ENCODE measurements around the gene NPC1. TPM values are rescaled to one million over a fixed set of nuclear protein-coding genes. Genes with fewer than 3 reads are reported as not detected.
A peak's percentile ranks its signal among the peaks of the same experiment; 100 is the strongest.

NPC1 gene
- total and polyA plus RNA-seq, 4 donors = 9.5 to 46.7 (median 27.3) TPM

GRCh38 chr18:23523429-23524212, 62.7 kb downstream of the NPC1 start:
- peaks cover 20 to 66% (median 53%) of the 10 kb centered on the region in 4 donors for H3K36me3 ChIP-seq (ENCODE audit: control insufficient read depth in 4 of 4, insufficient read depth in 3 of 4, low read depth in 1 of 4, low read length in 3 of 4)
- peaks cover 0 to 12% (median 5%) of the 10 kb centered on the region in 4 donors for H3K4me1 ChIP-seq (ENCODE audit: control insufficient read depth in 4 of 4, insufficient read depth in 4 of 4, low read length in 3 of 4)
- no peak overlapping the region for H3K4me3 ChIP-seq (ENCODE audit: low read depth in 1 of 3, low read length in 3 of 3)
- H3K27me3 ChIP-seq (ENCODE audit: control insufficient read depth in 4 of 4, insufficient read depth in 4 of 4, low read length in 3 of 4) = no peaks in the 10 kb centered on the region
- no peak for DNase-seq (ENCODE audit: low spot score)
- peak overlapping the region; percentile 47 to 77 for H3K27ac ChIP-seq (ENCODE audit: low read depth in 1 of 2, low read length in 2 of 2)
- WGBS = 70% methylated on average over 12 of the region's 12 CpGs
- H3K9me3 ChIP-seq (ENCODE audit: control insufficient read depth in 4 of 4, low read length in 3 of 4) = no peaks in the 10 kb centered on the region
- TF ChIP-seq FOXA2 (IDR thresholded peaks at IDR 0.05) = peak; percentile 10
- no peak for TF ChIP-seq HNF4G (IDR thresholded peaks at IDR 0.05)
- H3K9ac ChIP-seq (ENCODE audit: low read depth in 1 of 2, low read length in 2 of 2) = no peak overlapping the region

- Histone ChIP-seq H3K27me3 (ENCODE audit: control insufficient read depth in 4 of 4, insufficient read depth in 4 of 4, low read length in 3 of 4) (no peaks in the 10 kb centered on the region), H3K4me3 (ENCODE audit: low read depth in 1 of 3, low read length in 3 of 3) (no peak overlapping the region), H3K9ac (ENCODE audit: low read depth in 1 of 2, low read length in 2 of 2) (no peak overlapping the region), H3K27ac (ENCODE audit: low read depth in 1 of 2, low read length in 2 of 2) (no peak overlapping the region), H3K4me1 (ENCODE audit: control insufficient read depth in 4 of 4, insufficient read depth in 4 of 4, low read length in 3 of 4) (peaks cover 0 to 12% (median 5%) of the 10 kb centered on the region in 4 donors), H3K9me3 (ENCODE audit: control insufficient read depth in 4 of 4, low read length in 3 of 4) (no peaks in the 10 kb centered on the region), H3K36me3 (ENCODE audit: control insufficient read depth in 4 of 4, insufficient read depth in 3 of 4, low read depth in 1 of 4, low read length in 3 of 4) (peaks cover 19 to 65% (median 53%) of the 10 kb centered on the region in 4 donors)
- TF ChIP-seq REST (IDR thresholded peaks at IDR 0.05) (no peak), JUND (IDR thresholded peaks at IDR 0.05) (no peak), ZBTB33 (IDR thresholded peaks at IDR 0.05) (no peak), YY1 (IDR thresholded peaks at IDR 0.05) (no peak), EGR1 (IDR thresholded peaks at IDR 0.05; ENCODE audit: low read depth in 2 of 2) (no peak), ATF3 (IDR thresholded peaks at IDR 0.05) (no peak), NR2F2 (IDR thresholded peaks at IDR 0.05) (no peak), HNF4A (conservative IDR thresholded peaks at IDR 0.05) (no peak), FOXA2 (IDR thresholded peaks at IDR 0.05) (no peak), RXRA (IDR thresholded peaks at IDR 0.05) (no peak), RAD21 (IDR thresholded peaks at IDR 0.05) (no peak), HNF4G (IDR thresholded peaks at IDR 0.05) (no peak), TAF1 (conservative IDR thresholded peaks at IDR 0.05) (no peak), CTCF (IDR thresholded peaks at IDR 0.05; ENCODE audit: low read depth, low read length, missing input control) (no peak), GABPA (IDR thresholded peaks at IDR 0.05 in 1 of 2, conservative IDR thresholded peaks at IDR 0.05 in 1 of 2) (no peak), MAX (IDR thresholded peaks at IDR 0.05) (no peak), SP1 (IDR thresholded peaks at IDR 0.05) (no peak), FOXA1 (IDR thresholded peaks at IDR 0.05) (no peak)
- no peak for DNase-seq (ENCODE audit: low spot score)
- 91% methylated on average over 7 of the region's 7 CpGs for WGBS
Measured at GRCh38 chr18:23521907-23522306, 64.4 kb downstream of the NPC1 start.

All from liver (tissue), 9 donors.